GM19455 (cell line): ENCODE results near the gene TTPAL.

Source experiments
- ATAC-seq: cut with Tn5 transposase; IDR thresholded peaks from one replicate; pipeline ENCODE4 v1.9.1; 2021; ENCODE audit not compliant: unreplicated experiment

Gene TTPAL

DNA sequence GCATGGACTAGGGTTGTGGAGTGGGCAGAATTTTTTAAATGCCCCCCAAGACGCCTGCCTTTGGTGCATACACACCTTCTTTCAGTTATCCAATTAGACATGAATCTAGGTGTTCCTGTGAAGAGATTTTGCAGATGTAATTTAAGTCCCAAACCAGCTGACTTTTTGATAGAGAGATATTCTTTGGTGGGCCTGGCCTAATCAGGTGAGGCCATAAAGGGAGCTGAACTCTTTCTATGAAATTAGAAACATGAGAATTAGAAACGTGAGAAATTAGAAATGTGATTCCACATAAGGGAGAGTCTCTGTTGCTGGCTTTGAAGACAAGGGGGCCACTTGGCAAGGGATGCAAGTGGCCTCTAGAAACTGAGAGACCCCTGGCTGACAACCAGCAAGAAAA lies 36.4 kb upstream of the TTPAL start:
- ATAC-seq, result no peak

DNA sequence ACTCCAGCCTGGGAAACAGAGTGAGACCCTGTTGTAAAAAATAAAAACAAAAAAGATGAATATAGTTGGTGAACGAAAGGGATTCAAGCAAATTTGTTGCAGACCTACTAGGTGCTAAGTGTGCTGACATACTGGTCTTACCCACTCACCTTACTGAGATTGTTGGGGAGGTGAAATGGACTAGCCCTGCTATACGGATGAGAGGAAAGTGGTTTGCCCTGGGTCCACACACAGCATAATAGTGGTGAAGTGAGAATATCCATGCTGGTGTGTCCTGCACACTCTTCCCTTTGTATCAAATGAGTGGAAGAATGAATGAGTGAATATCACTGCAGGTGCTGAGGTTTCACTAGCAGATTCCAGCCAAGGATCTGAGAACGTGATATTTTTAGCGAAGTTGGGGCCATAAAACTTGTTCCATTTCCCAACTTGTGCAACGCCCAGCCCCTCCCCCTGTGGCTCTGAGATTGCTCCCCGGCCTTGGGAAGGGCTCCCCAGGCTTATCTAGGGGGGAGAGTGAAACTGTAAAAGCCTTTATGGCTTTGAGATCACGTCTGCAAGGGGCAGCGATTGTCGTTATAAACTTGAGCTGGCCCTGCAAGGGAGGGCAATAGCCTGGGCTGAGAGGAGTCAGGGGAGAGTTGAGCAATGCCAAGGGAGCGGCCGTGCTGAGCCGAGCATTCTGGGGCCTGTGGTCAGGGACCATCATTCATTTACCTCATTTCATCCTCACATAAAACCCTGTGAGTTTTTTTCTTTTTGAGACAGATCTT lies 33.2 kb upstream of the TTPAL start:
- no peak for ATAC-seq

DNA sequence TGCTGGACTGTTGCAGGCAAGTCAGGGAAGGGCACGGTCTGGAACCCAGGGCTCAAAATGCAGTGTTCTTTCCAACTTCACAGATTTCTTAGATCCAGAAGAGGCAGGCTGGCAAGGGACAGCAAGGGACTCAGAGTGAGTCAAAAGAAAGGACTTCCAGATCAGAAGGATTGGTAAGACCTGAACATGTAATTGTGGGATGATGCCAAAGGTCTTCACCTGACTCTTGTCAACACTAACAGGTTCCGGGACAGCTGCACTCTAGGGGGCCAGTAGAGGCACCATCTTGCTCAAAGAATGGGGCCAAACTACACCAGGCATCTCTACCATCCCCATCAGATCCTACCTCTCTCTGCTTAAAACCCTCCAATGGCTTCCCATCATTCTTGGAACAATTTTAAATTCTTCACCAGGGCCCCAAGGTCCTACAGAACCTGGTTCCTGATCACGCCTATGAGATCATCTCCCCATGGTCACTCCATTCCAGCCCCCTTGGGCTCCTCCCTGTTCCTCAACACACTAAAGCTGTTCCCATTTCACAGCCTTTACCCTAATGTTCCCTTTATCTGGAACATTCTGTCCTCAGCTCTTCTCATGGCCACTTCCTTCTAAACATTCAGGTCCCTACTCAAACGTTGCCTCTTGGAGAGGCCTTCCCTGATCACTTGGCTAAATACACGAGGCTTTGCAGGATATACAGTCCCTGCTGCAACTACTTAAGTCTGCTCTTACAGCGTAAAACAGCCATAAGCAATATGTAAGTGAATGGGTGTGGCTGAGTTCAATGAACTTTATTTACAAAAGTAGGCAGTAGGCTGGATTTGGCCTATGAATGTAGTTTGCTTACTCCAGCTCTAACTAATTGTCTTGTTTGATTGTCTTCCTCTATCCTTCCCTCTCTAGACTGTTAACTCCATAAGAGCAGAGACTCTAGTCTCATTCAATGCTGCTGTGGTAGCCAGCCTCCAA lies 29.6 kb upstream of the TTPAL start:
- ATAC-seq, result no peak

DNA sequence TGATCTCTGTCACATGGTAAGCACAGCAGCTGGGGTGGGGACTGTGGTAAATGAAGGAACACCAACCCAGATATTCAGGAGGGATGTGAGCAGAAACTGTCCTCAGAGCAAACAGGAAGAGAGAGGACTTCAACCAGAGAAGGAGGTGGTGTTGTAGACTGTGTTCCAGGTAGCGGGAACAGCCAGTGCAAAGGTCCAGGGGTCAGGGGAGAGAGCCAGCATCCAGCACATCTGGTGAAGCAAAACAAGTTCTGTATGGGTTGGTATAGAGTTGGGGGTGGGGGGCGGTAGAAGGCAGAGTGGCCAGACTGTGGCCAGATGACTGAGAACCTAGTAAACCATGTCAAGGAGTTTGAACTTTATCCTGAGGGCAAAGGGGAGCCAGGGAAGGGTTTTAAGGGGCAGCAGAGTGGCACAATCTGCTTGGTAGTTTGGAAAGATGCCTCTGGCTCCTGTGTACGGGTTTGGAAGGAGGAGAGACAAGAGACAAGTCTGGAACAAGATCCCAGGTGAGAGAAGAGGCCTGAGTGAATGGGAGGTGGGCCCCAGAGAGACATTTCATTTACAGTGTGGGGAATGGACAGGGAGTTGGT lies 27.8 kb upstream of the TTPAL start:
- no peak for ATAC-seq

DNA sequence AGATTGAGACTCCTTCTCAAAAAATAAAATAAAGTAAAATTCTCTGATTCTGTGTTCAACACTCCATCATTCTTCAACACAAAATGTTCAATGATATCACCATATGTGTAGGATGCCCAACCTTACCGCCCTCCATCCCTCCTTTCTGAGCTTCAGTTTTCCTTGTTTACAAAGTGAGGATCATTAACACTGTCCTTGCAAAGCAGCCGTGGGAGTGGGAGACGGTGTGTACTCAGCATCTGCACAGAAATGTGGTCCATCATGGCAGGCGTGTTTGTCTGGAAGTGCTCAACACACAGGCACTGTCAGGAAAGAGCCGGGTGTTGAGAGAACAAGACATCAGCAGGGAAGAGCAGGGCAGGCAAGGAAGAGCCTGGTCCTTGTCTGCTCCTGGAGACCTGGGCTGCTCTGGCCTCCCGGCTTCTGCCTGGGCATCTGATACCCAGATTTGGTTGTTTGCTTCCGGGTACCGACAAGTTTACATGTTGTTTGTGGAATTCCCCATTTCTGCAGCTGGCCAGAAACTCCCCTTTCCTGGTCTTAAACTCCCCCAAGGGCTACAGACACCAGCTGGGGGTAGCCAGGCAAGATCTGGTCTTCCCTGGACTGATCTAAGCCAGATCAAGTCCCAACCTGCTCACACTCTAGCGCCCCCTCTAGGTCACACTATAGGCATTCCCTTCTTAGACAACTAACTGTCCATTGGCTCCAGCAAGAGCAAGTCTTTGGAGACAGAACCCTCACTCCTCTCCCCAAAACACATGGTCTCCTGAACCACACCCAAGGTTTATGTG lies 26.7 kb upstream of the TTPAL start:
- no peak for ATAC-seq

DNA sequence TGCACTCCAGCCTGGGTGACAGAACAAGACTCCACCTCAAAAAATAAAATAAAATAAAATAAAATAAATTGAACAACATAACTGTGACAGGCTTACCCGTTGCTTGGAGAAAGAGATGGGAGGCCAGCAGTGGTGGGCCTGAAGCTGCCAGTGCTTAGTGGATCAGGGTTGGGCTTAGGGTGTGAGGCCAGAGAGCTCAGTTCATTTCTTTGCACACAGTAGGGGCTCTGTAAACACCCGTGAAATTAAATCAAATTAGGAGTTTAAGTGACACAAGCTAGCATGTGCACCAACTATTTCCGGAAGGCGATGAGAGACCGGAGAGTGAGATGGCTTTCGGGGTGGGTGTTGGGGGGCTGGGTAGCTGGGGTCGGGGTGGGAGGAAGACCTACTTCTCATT lies 25.8 kb upstream of the TTPAL start:
- ATAC-seq, result no peak

DNA sequence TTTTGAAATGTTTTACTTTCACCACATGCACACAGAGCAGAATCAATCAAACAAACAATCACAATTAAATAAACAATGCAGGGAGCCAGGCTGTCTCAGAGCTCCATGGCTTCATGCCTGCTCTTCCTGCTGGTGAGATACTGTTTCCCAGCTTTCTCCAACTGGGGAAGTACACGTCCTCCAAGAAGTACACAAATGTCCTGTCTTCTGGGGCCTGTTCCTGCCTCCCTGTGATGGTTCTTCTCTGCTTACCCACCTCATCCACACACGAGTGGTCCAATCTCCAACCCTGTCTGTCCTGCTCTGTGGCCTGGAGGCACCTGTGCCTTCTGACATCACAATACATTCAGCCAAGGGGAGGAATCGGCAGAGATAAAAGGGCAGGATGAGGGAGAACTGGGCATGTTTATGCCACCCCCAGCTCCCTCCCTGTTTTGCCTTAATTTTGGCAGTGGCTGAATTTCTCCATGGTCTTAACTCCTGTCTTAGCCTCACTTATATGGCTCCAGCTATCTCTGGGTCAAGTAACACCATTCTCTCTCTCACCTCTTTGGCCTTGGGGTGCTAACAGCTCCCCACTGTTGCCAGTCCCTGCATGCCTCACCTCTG lies 25.3 kb upstream of the TTPAL start:
- ATAC-seq, result no peak

DNA sequence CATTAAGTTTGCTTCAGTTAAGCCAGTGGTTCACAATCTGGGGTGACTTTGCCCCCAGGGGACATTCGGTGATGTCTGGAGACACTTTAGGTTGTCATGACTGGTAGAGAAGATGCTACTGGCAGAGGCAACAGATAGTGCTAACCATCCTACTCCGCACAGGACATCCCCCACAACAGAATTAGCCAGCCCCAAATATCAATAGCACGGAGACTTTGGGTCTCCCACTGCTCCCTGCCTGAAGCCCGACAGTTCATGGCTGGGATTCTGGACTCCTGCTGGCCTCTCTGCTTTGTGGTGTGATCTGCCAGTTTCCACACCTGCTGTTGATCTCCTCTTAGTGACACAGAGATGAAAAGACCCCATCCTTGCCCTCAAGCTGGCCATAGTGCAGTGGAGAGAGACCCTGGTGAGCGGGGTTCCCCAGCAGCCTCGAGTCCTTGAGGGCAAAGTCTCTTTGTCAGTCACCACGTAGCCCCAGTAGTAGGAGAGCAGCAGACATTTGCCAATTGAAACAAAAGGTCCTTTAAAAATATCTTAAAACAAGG lies 24.7 kb upstream of the TTPAL start:
- ATAC-seq, result no peak

DNA sequence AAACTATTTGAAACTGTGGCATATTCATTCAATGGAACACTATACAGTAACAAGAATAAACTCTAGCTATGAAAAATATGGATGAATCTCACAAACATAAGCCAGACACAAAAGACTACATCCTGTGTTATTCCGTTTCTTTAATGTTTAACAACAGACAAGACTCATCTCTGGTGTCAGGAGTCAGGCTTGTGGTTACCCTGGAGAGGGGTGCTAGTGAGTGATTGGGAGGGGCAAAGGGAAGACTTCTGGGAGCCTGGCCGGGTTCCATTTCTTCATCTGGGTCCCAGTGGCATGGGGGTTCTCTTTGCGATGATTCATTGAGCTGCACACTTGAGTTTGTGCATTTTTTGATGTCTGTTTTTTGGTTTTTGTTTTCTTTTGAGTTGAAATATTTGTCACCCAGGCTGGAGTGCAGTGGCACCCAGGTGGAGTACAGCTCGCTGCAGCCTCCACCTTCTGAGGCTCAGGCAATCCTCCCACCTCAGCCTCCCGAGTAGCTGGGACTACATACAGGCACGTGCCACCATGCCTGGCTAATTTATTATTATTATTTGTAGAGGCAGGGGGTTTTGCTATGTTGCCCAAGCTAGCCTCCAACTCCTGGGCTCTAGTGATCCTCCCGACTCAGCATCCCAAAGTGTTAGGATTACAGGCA lies 21.2 kb upstream of the TTPAL start:
- no peak for ATAC-seq

DNA sequence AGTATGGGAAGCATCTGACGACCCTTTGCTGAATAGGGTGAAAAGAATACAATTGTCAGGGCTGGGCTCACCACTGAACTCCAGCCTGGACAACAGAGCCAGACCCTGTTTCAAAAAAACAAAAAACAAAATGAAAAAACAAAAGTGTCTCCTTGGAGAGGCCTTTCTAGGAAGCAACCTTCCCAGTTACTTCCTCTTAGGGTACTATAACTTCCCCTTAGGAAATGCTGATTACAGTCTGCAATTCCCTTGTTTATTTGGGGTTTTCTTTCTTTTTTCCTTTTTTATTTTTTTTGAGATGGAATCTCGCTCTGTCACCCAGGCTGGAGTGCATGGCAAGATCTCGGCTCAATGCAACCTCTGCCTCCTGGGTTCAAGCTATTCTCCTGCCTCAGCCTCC lies 20.5 kb upstream of the TTPAL start:
- no peak for ATAC-seq

DNA sequence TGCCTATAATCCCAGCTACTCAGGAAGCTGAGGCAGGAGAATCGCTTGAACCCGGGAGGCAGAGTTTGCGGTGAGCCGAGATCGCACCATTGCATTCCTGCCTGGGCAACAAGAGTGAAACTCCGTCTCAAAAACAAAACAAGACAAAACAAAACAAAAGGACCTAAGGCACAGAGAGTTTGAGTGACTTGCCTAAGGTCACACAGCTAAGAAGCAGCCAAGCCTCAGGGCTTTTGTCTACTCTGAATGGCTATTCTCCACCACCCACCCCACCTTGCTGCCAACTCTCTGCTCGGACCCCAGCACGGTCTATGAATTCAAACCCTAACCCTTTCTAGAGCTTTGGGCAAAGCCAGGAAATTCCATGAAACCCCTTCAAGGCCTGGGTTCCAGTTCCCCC lies 19.1 kb upstream of the TTPAL start:
- no peak for ATAC-seq

DNA sequence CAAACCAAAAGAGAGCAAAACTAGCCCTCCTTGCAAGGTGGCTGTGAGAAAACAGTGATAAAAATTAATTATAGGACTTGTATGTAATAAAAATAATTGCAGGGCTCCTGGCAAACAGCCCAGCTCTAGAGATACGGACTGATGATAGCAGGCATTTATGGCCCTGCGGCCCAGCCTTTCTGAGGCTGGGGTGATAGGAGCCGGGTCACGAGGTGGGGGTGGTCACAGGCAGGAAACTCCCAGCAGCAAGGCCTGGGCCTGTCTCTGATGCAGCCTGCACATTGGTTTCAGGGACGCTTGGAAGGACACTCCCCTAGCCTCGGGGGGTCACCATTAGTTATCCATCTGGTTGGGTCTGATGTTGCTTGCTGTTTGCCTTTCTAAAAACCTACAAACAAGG lies 18.7 kb upstream of the TTPAL start:
- no peak for ATAC-seq

DNA sequence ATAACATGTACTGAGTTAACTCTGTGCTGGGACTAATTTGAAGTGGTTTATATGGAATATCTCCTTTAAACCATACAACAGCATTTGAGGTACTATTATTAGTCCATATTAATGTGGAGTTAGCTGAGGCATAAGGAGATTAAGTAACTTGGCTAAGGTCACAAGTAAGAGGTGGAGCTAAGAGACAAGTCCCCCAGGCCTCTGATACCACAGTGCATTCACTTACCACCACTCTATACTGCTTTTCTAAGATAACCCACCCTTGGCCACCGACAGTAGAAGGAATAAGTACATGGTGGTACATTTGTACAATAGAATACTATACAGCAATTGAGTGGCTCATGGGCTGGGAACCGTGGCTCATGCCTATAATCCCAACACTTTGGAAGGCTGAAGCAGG lies 16.4 kb upstream of the TTPAL start:
- ATAC-seq, result no peak

DNA sequence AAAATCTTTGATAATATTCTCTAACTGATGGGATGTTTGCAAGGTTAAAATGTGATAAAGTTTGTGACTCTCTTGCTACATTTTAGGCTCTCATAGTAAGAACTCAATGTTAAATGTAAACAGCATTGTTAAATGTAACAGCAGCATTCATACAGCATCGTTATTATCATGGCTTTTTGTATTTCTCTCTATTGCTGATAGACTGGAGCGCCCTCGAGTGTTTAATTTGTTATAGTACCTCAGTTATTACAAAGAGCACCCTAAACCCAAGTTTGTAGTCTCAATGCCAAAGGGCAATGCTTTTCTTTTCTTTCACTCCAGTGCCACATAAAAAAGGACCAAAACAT lies 14.9 kb upstream of the TTPAL start:
- ATAC-seq, result no peak

DNA sequence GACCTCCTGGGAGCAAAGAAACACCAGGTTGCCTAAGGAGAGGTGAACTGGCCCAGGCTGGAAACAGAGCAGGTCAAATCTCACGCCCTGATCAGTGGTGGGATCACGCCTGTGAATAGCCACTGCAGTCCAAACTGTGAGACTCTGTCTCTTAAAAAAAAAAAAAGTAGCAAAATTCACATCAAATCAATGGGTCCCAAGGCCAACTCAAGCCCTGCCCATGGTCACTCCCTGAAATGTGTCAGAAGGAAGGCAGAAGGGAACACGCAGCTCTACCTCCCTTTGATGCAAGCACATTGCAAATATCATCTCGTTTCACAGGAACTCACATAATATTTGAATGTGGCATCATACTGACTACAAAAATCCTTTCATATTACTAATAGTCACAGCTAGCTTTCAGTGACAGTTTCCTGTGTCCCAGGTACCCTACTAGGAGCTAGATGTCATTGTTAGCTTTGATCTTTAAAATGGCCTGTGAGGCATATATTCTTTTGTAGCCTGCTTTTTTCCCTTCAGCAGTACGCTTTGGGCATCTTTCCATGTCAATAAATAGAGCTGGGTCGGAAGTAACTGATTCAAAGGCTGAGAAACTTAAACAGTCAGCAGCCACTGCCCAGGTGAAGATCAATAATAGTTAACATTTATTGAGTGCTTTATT lies 14.4 kb upstream of the TTPAL start:
- no peak for ATAC-seq

DNA sequence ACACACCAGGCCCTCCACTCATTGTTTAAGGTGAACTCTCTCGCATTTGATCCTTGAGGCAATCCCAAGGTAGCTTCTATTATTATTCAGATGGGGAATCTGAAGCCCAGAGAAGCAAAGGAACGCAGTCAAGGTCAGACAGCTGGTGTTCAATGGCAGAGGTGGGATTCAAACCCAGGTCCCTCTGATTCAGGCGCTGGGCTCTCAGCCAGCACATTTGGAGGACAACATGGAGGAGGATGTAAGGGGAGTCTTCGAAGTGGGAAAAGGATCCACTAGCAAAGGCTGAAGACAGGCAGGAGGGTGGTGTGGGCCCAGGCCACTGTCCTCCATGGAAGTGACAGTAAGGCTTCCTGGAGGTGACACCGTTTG lies 13.9 kb upstream of the TTPAL start:
- no peak for ATAC-seq

DNA sequence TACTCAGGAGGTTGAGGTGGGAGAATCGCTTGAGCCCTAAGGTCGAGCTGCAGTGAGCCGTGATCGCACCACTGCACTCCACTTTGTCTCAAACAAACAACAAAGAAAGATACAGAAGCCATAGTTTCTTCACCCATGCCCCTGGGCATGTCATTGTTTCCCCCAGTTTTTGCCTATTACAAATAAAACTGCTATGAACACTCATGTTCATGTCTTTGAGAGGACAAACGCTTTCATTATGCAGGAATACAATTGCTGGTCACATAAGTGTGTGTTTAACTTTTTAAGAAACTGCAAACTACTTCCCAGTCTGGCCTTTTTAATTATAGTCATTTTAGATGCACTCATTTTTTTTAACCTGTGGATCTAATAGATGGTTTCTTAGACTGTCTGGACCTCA lies 12.2 kb upstream of the TTPAL start:
- ATAC-seq, result no peak

DNA sequence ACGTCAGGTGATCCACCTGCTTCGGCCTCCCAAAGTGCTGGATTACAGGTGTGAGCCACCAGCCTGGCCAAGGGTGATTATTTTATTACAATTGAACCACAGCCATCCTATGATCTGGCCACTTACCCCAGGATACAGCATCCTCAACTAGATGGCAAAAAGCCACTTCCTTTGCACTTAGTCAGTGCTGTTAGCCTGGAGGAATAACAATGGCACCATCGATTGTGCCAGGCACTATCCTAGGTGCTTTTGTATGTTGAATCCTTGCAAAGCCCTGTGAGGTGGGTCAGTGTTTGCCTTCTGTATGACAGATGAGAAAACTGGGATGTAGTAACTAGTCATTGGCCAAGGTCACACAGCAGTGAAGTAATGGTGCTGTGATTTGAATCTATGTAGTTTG lies 11.2 kb upstream of the TTPAL start:
- ATAC-seq, result no peak

DNA sequence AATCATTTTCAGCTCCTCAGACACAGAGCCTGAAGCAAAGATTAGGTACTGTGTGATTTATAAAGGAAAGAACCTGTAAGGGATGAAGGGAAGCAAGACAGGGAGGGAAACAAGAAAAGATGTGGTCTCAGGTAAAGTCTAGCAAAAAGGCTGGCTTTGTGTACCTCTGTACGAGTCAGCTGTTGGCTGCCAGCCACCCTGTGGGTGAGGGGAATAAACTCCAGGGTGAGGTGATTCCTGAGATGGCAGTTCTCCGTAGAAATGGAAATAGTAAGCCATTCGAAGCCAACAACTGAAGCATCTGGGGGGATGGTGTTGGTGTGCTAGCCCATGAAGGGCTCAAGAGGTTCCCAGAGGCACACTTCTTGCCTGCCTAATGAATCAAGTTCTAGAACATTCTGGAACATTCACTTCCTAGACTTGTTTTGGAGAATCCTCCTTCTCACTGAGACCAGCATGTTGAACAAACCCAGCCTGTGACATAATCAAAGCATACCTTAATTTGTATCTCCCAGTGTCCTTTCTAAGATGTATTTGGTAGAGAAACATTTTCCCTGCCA lies 10.6 kb upstream of the TTPAL start:
- no peak for ATAC-seq
